Muscle layer of duodenum (tissue), 2 donors: Measurements from ENCODE around the gene TRIO.

Source experiments
- H3K27ac ChIP-seq: one replicate; pipeline ENCODE4 v1.7.0; 2013; ENCODE audit warnings: mild to moderate bottlenecking, low read length
- H3K27me3 ChIP-seq: one replicate; pipeline ENCODE4 v1.7.0; 2013; ENCODE audit warnings: low read depth, mild to moderate bottlenecking, control low read depth, low read length
- H3K36me3 ChIP-seq, 2 donors: one replicate each; pipeline ENCODE4 v1.7.0; 2013; ENCODE audit warnings: low read length in 2 of 2, control low read depth in 1 of 2, mild to moderate bottlenecking in 1 of 2; ENCODE audit not compliant: insufficient read depth in 2 of 2, control insufficient read depth in 1 of 2
- H3K4me1 ChIP-seq, 2 donors: one replicate each; pipeline ENCODE4 v1.7.0; 2013; ENCODE audit warnings: low read length in 2 of 2, mild to moderate bottlenecking in 2 of 2, control low read depth in 1 of 2, moderate library complexity in 1 of 2; ENCODE audit not compliant: insufficient read depth in 2 of 2, control insufficient read depth in 1 of 2
- H3K4me3 ChIP-seq, 2 donors: one replicate each; pipeline ENCODE4 v1.7.0; 2013; ENCODE audit warnings: low read length in 2 of 2, low read depth in 1 of 2, mild to moderate bottlenecking in 1 of 2
- H3K9me3 ChIP-seq, 2 donors: one replicate each; pipeline ENCODE4 v1.7.0; 2013; ENCODE audit warnings: low read length in 2 of 2, control low read depth in 1 of 2, mild to moderate bottlenecking in 1 of 2; ENCODE audit not compliant: control insufficient read depth in 1 of 2
- donor health status: healthy.

The TRIO gene

DNA sequence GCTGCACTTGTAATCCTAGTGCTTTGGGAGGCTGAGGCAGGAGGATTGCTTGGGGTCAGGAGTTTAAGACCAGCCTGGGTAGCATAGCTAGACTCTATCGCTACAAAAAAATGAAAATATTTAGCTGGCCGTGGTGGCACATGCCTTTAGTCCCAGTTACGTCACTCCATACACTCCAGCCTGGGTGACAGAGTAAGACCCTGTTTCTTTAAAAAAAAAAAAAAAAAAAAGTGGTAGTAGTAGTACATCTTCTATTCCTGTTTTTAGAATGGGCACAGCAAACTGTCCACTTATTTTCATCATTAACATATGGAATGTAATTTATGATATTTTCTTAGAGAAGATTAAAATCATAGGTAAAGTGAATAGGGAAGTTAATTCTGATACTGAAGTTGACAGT is 48.2 kb downstream of the TRIO start:
- H3K27ac ChIP-seq, result peak overlapping the region; percentile 90
- H3K27me3 ChIP-seq, result no peaks in the 10 kb centered on the region
- H3K4me1 ChIP-seq, result peaks cover under 1 to 3% of the 10 kb centered on the region in 2 donors
- H3K9me3 ChIP-seq, result no peaks in the 10 kb centered on the region
- no peak overlapping the region for H3K4me3 ChIP-seq
- no peaks in the 10 kb centered on the region for H3K36me3 ChIP-seq

DNA sequence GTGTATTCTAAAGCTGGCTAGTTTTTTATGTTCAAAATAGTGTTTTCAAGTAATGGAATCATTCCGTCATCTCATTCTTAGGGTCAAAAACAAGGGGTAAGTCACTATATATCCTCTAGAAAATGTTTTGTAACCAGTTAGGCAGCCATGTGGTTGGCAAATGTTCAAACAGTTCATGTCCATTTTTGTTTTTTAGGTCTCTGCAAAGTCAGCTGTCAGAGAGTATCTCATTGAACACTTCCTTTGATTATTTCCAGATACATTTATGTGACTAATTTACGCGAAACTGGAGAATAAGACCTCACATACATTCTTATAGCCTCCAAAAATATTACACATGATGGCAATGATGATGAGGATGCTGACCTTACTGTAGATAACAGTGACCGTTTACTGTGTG is 50.4 kb downstream of the TRIO start:
- Histone ChIP-seq H3K27ac (peak overlapping the region; percentile 90), H3K4me3 (no peak overlapping the region)

GRCh38 chr5:14195588-14195987 is 52.4 kb downstream of the TRIO start:
- Histone ChIP-seq H3K4me1 (peaks cover 7 to 29% of the 10 kb centered on the region in 2 donors), H3K4me3 (no peak overlapping the region), H3K27ac (no peak overlapping the region), H3K36me3 (no peaks in the 10 kb centered on the region), H3K27me3 (no peaks in the 10 kb centered on the region), H3K9me3 (no peaks in the 10 kb centered on the region)

More for the DNA sequence above, 50.4 kb downstream of the TRIO start:
- Histone ChIP-seq H3K36me3 (no peaks in the 10 kb centered on the region), H3K27me3 (no peaks in the 10 kb centered on the region), H3K9me3 (no peaks in the 10 kb centered on the region), H3K4me1 (peaks cover 7 to 13% of the 10 kb centered on the region in 2 donors)

GRCh38 chr5:14197056-14197455 is 53.9 kb downstream of the TRIO start:
- H3K4me1 ChIP-seq, result peaks cover 7 to 32% of the 10 kb centered on the region in 2 donors
- H3K27ac ChIP-seq, result peak overlapping the region; percentile 52
- no peaks in the 10 kb centered on the region for H3K27me3 ChIP-seq
- H3K9me3 ChIP-seq, result no peaks in the 10 kb centered on the region
- no peak overlapping the region for H3K4me3 ChIP-seq
- H3K36me3 ChIP-seq, result no peaks in the 10 kb centered on the region

DNA sequence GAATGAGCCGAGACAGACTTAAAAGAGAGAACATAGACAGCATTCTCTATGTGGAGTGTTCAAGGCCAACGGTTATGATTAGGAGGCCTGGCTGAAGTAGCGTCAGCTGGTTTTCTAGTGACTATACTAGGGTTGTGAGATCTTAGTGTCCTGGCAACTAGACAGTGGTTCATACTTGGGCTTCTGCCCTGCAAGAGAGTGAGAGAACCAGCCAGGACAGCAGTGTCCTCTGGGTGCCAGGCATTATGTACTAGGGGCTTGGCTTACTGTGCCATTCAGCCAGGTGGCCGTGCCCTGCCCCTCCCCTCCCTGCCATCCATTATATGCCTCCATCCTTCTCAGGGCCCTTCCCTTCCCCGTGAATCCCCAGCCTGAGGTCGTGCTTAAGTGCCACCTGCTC is 56.8 kb downstream of the TRIO start:
- no peaks in the 10 kb centered on the region for H3K27me3 ChIP-seq
- no peaks in the 10 kb centered on the region for H3K9me3 ChIP-seq
- peak overlapping the region; percentile 21 for H3K27ac ChIP-seq
- H3K36me3 ChIP-seq, result no peaks in the 10 kb centered on the region
- no peak overlapping the region for H3K4me3 ChIP-seq
- H3K4me1 ChIP-seq, result peaks cover 21 to 51% of the 10 kb centered on the region in 2 donors

- Histone ChIP-seq H3K9me3 (no peaks in the 10 kb centered on the region), H3K36me3 (no peaks in the 10 kb centered on the region), H3K4me1 (peaks cover 27 to 55% of the 10 kb centered on the region in 2 donors), H3K27me3 (no peaks in the 10 kb centered on the region), H3K27ac (no peak overlapping the region), H3K4me3 (no peak overlapping the region)
Observed at GRCh38 chr5:14200312-14200990, 57.3 kb downstream of the TRIO start.

GRCh38 chr5:14201325-14202045 is 58.3 kb downstream of the TRIO start:
- Histone ChIP-seq H3K36me3 (no peaks in the 10 kb centered on the region), H3K4me3 (no peak overlapping the region), H3K27me3 (no peaks in the 10 kb centered on the region), H3K27ac (no peak overlapping the region), H3K4me1 (peaks cover 26 to 58% of the 10 kb centered on the region in 2 donors), H3K9me3 (no peaks in the 10 kb centered on the region)

GRCh38 chr5:14202462-14202861 is 59.3 kb downstream of the TRIO start:
- H3K4me3 ChIP-seq, result no peak overlapping the region
- no peaks in the 10 kb centered on the region for H3K27me3 ChIP-seq
- H3K9me3 ChIP-seq, result no peaks in the 10 kb centered on the region
- peak overlapping the region; percentile 74 for H3K27ac ChIP-seq
- no peaks in the 10 kb centered on the region for H3K36me3 ChIP-seq
- peaks cover 21 to 50% of the 10 kb centered on the region in 2 donors for H3K4me1 ChIP-seq

DNA sequence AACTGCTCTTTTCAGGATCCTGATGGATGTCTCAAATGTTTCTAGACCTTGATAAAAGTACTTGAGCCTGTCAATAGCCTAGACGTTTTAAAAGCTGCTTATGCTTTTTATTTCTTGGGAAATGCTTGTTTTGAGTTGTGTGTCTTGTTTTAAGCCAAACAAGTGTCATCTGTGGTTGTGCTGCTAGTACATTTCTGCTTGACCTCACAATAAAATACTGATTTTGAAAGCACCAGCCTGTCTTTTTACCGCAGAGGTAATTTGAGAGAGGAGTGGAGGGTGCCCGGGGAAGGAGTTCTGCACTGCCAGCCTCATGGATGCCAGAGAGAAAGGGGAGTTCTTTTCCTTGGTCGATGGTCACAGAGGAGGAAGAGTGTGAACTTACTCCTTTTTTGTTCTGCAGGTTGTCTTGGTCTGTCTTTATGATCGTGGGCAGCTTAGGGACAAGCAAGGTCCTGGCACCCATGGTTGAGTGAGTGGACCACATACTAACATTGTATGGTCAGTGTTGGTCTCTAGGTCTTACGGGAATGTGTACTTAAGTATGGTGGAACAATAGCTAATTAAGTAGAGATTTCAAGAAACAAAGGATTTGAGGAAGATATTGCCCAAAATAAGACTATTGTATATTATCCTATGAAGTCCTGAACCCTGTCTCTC is 61.0 kb downstream of the TRIO start:
- Histone ChIP-seq H3K27ac (peak overlapping the region; percentile 86), H3K4me1 (peaks cover 24 to 53% of the 10 kb centered on the region in 2 donors), H3K4me3 (peak overlapping the region; percentile 24 to 30), H3K27me3 (no peaks in the 10 kb centered on the region), H3K36me3 (peaks cover 0 to 9% of the 10 kb centered on the region in 2 donors), H3K9me3 (no peaks in the 10 kb centered on the region)

DNA sequence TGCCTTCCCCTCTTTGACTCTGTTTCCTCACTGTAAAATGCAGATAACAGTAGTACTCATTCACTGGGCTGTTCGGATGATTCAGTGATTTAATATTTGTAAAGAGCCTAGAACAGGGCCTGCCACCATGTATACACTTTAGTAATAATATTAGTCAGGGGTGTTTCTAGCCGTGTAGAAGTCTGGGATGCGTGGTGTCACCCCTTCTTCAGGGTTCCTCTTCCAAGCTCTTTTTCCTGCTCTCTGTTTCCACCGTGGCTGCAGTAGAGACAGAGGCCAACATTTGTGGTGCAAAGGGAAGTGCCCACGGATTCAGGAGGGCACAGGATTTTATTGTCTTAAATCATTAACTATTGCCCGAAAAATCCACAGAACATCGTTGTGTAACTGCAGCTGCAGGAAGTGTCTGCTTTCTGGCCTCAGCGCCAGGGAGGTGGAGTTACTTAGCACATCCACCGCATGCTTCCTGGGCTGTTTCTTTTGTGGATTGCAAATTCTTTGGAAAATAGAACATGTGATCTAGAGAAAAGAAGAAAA is 61.7 kb downstream of the TRIO start:
- peak overlapping the region; percentile 30 to 34 for H3K4me3 ChIP-seq
- peaks cover 24 to 52% of the 10 kb centered on the region in 2 donors for H3K4me1 ChIP-seq
- peak overlapping the region; percentile 86 for H3K27ac ChIP-seq

More for the DNA sequence above, 61.7 kb downstream of the TRIO start:
- no peaks in the 10 kb centered on the region for H3K27me3 ChIP-seq
- no peaks in the 10 kb centered on the region for H3K9me3 ChIP-seq
- peaks cover 0 to 9% of the 10 kb centered on the region in 2 donors for H3K36me3 ChIP-seq
